ENCODE measurements around the gene SLC22A25.
"Not testable (repeated sequence)": the region's sequence is repeated elsewhere in the genome, so short reads cannot be mapped to it uniquely, and the experiment has no call there.

SLC22A25 gene

DNA sequence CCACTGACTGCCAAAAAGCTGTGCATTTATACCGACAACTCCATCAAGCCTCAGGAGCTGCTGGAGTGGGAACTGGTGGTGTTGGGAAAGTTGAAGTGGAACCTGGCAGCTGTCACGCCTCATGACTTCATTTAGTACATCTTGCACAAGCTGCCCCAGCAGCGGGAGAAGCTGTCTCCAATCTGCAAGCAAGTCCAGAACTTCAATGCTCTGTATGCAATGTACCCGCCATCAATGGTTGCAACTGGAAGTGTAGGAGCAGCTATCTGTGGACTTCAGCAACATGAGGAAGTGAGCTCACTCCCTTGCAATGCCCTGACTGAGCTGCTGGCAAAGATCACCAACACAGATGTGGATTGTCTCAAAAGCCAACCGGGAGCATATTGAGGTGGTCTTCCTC, at the start of gene SLC22A25:
Gene SLC22A25 (minus strand): TSS at position 67 of the 400 bp plus-strand sequence. CDS start 13,947 bp downstream, outside the sequence.
- no peak for DNase-seq

DNA sequence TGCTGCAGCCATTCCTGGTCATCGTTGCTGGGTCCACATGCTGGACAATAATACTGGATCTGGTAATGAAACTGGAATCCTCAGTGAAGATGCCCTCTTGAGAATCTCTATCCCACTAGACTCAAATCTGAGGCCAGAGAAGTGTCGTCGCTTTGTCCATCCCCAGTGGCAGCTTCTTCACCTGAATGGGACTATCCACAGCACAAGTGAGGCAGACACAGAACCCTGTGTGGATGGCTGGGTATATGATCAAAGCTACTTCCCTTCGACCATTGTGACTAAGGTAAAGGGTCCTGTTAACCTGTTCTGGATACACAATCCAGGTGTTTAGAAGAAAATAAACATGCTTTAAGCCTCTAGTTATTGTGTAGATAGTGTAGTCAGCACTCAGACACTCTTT, 46.9 kb upstream of the SLC22A25 start:
- no peak for DNase-seq

DNA sequence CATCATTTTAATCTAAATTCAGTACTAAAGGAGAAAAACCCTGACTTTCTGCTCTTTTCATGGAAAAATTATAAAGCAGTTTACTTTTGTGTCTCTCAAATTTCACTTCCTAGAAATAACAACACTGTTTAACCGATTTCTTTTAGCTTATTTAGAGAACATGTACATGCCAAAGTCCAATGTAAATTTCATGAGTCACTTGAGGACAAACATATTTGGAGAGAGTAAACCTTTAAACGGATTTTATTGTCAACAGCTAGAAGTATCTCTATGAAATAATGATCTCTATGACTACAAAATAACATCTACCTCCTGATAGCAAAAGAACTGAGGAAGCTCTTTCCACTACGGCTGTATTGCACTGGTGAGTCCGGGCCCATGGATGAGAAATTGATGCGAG, 46.3 kb upstream of the SLC22A25 start:
- DNase-seq: no peak

DNA sequence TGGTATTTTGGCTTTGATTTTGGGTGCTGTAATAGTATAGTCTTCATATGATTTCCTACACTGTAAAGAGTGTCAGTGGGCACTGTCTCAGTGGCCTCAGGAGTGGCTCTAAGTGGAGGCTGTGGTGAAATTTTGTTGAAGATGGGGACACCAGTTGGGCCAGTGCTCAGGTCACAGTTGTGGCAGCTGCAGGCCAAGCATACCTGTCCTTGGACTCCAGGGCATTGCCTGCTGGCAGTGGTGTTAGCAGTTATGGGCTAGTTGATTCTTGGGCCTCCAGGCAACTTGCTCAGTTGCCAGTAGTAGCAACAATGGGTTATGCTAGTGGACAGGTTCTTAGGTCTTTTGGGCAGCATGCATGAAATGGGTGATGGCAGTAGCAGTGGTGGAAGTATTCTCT, 39.2 kb upstream of the SLC22A25 start:
- DNase-seq: no peak

DNA sequence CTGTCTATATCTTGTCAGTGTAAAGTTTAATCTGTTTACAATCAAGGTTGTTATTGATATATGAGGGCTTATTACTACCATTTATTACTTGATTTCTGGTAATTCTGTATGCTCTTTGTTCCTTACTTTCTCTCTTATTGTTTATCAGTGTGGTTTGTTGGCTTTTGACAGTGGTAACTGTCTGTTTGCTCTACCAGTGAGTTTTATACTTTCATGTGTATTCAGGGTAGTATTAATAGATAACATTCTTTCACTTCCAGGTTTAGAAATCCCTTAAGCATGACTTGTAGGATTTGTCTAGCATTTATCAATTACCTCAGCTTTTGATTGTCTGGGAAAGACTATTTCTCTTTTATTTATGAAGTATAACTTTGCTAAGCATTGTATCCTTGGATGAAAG, 37.5 kb upstream of the SLC22A25 start:
- no peak for DNase-seq

DNA sequence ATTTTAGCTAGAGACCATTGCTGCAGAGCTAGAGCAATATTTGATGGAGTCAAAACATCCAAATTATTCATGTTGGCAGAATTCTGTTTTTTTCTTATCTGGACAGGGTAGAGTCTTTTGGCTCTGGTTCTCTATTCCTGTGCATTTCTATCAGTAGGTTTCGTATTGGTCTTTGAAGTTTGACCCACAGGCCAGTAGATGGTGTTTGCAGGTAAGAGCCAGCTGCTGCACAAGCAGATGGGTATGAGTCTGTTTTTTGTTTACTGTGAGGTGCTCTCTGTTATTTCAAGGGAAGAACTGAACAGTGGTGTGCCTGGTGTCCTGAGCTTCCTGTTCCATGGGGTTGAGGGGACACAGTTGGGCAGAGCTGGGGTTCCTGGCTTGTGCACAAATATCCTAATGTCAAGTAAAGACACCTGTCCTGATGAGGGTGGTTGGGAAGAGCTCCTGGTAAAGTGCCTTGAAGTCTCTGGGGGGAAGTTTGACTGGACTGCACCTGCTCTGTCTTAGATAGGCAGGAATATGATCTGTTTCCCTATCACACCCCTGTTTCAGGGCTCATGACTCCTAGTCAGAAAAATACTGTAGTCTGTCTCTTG, 34.0 kb upstream of the SLC22A25 start:
- no peak for DNase-seq

DNA sequence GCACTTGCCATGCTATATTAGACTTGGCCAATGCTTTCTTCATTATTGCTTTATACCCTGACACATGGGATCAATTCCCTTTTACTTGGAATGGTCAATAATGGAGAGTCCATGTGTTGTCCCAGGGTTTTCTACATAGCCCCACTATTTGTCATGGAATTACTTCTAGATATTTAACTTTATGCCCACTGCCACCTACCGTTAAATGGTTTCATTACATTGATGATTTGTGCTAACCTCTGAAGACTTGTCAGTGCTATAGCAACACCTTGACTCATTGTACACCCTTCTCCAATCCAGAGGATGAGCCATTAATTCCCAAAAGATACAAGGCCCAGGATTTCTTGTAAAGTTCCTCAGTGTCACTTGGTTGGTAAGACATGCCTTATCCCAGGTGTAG, 31.4 kb upstream of the SLC22A25 start:
- no peak for DNase-seq

DNA sequence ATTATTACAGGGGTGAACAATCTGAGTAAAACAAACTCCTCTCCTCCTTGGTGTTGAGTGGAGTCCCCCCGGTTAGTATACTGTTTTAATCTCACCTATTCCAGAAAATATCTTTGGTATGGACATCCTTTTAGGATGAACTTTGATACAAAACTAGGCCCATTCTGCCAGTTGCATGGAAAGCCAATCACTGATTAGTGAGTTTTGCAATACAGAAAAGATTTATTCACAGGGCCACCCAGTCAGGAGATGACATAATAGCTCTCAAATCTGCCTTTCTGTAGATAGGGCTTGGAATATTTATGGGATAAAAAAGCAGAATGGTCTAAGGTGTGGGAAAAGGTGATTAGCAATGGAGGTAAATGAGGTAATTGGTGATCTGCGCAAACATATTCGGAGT, 30.3 kb upstream of the SLC22A25 start:
- no peak for DNase-seq

DNA sequence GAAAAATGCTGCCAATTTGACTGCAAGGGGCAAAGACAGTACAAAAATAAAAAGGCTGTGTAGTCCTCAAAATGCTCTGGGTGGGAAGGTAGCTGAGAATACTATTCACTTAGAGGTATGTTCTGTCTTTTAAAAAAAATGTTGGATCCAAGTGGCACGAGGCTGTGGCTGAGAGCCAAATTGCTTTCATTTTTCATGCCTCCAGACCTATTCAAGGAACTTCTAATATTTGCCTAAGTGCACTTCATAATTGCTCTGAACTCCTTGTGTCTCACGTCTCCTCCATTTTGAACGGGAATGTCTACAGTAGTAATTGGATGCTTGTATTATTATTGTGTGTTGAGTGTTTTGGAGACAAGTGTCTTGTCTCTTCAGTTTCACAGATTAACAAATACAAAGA, 19.1 kb upstream of the SLC22A25 start:
- no peak for DNase-seq

DNA sequence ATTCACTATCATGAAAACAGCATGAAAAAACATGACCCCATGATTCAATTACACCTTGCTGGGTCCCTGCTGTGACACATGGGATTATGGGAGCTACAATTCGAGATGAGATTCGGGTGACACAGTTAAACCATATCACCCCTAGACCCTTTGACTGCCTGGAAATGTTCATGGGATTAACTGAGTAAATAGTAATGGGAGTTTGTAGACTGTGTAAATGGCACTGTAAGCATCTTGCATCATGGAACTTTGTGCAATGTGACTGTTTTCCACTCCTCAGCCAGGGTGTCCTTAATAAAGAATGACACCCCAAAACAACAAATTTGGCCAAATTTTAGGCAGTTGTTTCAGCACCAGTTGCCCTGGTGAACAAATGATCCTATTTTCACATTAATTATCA, 7.9 kb upstream of the SLC22A25 start:
- DNase-seq: no peak

DNA sequence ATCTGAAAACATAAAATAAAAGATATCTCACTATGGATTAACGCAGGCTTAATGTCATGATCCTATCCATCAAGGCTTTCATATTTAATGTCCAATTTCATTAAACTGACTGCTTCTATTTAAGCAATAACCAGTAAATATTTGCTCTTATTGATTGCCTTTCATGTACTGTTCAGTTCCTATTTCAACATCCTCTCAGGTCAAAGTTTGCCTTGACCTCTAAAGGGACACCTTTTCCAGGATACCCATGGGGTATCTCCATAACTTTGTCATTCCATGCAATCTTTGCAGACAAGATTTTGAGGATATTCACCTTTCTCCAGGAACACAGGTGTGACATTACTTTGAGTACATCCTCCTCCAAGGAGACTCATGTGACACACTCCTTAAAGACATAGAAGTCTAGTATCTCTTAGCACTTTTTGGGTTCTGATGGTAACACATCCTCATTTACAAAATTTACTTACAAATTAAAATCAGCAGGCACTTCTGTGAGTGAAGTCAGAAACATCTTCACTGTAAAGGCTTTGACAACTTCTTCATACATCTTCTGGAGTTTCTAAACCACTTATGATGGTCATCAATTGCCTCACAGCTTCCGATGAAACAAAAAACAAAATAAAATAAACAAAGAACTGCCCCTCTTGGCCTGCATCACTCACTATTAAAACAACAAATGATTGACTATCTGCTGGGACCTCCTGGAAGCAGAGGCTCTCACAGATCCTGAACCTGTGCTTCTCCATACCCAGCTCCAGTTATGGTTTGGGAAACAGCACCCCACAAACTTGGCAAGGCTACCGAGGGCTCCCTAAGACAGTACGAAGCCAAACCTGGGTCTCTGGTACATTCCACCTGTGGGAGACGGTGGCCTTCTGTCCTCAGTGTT, 7.0 kb upstream of the SLC22A25 start:
- no peak for DNase-seq

DNA sequence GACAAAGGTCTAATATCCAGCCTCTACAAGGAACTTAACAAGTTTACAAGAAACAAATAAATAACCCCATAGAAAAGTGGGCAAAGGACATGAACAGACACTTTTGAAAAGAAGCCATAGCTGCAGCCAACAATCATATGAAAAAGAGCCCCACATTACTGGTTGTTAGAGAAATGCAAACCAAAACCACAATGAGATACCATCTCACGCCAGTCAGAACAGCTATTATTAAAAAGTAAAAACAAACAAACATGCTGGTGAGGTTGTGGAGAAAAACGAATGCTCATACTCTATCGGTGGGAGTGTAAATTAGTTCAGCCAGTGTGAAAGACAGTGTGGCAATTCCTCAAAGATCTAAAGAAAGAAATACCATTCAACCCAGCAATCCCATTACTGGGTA, 5.6 kb upstream of the SLC22A25 start:
- DNase-seq: no peak

DNA sequence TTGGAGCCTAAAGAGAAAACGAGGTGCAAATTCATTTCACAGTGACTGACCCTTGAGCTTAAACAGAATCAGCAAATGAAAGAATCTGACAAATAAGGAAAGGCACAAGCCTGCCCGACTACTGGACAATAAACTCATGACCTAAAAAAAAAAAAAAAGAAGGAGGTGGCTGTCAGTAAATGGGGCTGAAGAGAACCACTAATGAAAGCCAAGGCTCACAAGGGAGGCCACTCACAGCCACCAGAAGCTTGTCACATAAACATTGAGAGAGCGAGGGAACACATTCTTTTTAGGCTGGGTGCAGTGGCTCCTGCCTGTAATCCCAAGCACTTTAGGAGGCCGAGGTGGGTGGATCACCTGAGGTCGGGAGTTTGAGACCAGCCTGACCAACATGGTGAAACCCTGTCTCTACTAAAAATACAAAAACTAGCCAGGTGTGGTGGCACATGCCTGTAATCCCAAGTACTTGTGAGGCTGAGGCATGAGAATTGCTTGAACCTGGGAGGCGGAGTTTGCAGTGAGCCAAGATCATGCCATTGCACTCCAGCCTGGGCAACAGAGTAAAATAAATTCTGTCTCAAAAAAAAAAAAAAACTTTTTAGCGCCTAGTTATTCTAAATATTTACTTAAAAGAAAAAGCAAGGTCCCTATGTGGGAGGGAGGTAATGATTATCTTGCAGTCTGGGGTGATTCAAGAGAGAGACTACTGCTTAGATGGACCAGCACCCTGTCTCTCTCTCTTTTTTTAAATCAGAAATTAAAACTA, 4.0 kb upstream of the SLC22A25 start:
- DNase-seq: not testable (repeated sequence)

DNA sequence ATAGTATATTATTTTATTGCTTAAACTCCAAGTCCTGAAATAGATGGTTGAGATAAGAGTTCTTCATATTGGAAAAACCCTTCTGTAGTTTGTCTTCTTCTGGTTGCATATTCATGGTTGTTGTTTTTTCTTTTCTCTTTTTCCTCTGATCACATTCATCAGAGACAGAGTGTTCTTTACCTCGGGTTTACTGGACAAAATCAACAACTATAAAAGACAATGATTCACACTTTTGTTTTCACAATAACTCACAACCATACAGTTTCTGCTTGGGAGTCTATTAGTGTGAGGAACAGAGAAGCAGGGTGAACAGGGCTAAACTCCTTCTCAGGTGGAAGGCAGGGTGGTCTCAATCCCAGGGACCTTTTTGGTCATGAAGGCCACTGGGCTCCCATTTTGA, 2.6 kb upstream of the SLC22A25 start:
- DNase-seq: no peak

DNA sequence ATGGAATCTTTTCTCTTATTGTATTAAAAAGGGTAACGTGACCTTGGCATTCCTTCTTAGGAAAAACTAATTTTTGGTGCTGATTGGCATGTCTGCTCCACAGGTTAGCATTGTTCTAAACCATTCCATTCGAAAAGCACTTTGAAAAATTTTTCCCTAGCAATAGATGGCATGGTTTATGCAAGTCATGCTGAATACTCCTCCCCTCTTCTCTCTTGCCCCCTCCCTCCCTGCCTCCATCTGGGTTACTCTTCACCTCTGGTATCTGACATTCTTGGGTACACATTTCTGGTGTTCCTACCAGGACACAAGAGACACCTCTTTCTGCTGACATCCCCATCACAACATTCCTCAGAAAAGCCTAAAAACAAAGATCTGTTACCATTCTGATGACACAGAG, 1.5 kb upstream of the SLC22A25 start:
- no peak for DNase-seq

DNA sequence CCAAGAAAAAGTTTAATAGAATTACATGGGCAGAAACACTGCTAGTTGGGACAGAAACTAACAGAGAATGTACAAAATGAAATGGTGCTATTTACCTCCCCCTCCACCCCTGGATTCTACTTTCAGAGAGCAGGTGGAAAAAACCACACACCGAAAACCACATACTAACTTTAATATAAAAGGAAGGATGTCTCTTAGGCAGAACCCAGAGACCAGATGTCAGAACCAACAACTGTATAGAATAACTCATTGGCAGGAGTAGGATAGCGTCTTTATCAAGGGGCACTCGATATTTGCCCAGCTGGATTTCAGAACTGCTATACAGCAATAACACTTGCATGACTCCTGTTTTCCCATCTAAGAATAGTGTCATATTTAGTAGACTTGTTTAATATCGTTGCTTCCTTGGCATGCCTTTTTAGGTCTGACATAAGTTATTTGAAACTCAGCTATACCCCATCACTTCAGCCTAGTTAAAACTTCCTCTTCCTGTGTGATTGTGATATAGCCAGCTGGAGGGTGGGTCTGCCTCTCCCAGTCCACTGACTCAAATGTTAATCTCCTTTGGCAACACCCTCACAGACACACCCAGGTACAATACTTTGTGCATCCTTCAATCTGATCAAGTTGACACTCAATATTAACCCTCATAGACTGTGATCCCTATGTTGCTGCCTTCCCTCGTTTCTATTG, 1.2 kb downstream of the SLC22A25 start:
- DNase-seq: no peak

DNA sequence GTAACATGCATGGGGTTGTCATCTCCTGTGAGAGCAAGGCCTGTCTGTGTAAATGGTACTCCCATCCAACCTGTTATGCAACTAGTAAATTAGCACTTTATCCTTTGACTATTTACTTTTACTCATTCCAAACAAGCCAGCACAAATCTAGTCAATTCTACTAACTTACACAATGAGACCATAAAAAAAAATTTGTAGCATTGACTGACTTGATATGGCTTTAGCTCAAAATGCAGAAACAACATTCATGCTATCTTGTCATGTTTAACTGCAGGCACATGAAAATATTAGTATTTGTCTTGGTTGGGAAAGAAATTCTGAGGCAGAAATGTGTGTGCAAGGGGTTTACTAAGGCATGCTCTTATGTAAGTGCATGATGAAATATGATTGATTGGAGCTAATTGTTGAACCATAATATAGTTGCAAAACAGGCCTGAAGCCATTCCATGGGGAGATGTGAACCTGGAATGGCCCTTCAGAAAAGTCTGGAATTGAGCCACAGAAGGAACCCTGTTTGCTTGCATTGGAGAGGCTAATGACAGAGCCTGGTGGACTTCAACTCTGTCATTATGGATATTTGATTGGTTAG, 2.5 kb downstream of the SLC22A25 start:
- DNase-seq: no peak

DNA sequence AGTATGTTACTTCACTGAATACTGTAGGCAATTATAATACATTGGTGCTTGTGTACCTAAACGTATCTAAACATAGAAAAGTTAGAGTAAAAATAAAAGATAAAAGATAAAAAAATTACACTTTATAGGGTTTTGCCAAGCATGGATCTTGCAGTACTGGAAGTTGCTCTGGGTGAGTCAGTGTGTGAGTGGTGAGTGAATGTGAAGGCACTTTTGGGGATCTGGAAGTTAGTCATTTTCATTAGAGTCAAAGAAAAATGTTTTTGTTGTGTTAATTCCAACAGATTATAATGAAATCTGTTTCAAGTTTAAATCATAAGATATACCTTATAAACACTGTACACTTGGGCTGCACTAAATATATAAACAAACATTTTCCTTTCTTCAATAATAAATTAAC, 3.3 kb downstream of the SLC22A25 start:
- no peak for DNase-seq

DNA sequence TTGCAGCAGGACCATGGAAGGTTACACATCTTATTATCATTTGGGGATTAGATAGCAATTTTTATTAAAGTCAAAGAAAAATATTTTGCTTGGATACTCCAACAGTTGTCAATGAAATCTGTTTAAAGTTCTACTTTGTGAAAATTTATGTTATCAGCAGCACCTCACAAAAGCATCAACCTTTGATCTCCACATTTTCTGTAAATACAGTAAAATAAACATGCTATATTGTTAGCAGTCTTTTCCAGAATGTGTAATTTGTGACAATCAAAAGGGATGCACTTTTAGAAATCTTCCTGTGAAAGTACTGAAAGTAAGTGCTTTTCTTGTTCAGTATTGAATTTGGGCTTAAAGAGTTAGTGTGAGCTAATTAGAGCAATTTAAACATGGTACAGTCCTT, 4.1 kb downstream of the SLC22A25 start:
- DNase-seq: no peak

DNA sequence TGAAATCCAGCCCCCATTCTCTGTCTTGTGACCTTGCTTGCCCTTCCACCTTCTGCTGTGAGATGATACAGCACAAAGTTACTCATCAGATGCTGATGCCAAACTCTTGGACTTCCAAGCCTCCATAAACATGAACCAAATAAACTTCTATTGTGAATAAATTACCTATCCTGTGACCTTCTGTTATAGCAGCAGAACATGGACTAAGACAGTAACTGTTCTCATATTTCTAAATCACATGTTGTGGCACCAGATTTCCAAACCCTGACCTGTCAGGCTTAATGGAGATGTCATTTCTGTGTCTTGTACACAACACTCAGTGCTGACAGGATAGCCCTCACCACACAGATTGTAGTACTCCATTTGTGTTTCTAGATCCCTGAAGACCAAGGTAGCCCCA, 6.0 kb downstream of the SLC22A25 start:
- DNase-seq: no peak

DNA sequence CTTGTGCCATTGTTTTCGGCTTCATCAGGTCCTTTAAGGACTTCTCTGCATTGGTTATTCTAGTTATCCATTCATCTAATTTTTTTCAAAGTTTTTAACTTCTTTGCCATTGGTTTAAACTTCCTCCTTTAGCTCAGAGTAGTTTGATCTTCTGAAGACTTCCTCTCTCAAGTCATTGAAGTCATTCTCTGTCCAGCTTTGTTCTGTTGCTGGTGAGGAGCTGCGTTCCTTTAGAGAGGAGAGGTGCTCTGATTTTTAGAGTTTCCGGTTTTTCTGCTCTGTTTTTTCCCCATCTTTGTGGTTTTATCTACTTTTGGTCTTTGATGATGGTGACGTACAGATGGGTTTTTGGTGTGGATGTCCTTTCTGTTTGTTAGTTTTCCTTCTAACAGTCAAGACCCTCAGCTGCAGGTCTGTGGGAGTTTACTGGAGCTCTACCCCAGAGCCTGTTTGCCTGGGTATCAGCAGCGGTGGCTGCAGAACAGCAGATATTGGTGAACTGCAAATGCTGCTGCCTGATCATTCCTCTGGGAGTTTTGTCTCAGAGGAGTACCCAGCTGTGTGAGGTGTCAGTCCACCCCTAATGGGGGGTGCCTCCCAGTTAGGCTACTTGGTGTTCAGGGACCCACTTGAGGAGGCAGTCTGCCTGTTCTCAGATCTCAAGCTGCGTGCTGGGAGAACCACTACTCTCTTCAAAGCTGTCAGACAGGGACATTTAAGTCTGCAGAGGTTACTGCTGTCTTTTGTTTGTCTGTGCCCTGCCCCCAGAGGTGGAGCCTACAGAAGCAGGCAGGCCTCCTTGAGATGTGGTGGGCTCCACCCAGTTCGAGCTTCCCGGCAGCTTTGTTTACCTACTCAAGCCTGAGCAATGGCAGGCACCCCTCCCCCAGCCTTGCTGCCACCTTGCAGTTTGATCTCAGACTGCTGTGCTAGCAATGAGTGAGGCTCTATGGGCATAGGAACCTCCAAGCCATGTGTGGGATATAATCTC, 7.6 kb downstream of the SLC22A25 start:
- DNase-seq: peak; percentile 2

DNA sequence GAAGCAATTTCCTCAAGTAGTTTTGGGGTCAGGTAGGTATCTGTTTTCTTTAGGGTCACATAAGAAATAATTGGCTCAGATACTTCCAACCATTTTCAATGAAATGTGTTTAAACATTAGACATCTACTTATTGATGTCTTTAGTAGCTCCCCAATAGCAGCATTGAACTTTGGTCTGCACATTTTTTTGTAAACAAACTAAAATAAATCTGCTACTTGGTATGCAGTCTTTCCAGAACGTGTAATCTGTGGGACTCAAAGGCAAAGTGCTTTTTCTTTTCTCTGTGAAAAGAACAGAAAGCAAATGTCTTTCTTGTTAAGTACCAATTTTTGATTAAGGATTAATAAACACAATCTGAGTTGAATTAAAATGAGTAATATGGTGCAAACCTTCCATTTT, 13.6 kb downstream of the SLC22A25 start:
- no peak for DNase-seq

Data from CD4-positive, alpha-beta T cell treated with Interleukin-12 subunit alpha and Interleukin-12 subunit beta, for 1 hour (primary cell).